Stimulated activated naive B cell treated with anti-CD40 and anti-IgM and Interleukin-4, amounts not matched to agents 10 μg/mL and 1 μg/mL and 100 μg/mL, for 72 hours (primary cell): Measurements from ENCODE around the gene NYAP1.
"Not testable (repeated sequence)": the region's sequence is repeated elsewhere in the genome, so short reads cannot be mapped to it uniquely, and the experiment has no call there.

ENCODE experiments used
- ATAC-seq, 2 donors: fragments of 150-1000 bp; cut with Tn5 transposase; replicated peaks; 2 replicates each; pipeline ENCODE4 v1.10.0; 2021; ENCODE audit warnings: moderate library complexity in 1 of 2
- DNase-seq: peaks from one replicate; pipeline ENCODE4 v3.0.0; 2021
- H3K27ac Mint-ChIP-seq: one replicate; pipeline ENCODE4 v1.8.0; 2022; ENCODE audit warnings: mild to moderate bottlenecking, mixed read lengths
- H3K27me3 Mint-ChIP-seq, 2 donors: one replicate each; pipeline ENCODE4 v1.8.0; 2022; ENCODE audit warnings: mixed read lengths in 2 of 2
- H3K36me3 Mint-ChIP-seq, 2 donors: one replicate each; pipeline ENCODE4 v1.8.0; 2022; ENCODE audit warnings: mixed read lengths in 2 of 2, mild to moderate bottlenecking in 1 of 2
- H3K4me1 Mint-ChIP-seq, 2 donors: one replicate each; pipeline ENCODE4 v1.8.0; 2022; ENCODE audit warnings: mixed read lengths in 2 of 2, mild to moderate bottlenecking in 1 of 2
- H3K4me3 Mint-ChIP-seq, 2 donors: one replicate each; pipeline ENCODE4 v1.8.0; 2022; ENCODE audit warnings: mild to moderate bottlenecking in 2 of 2, mixed read lengths in 2 of 2, moderate library complexity in 1 of 2
- H3K9me3 Mint-ChIP-seq, 2 donors: one replicate each; pipeline ENCODE4 v1.8.0; 2022; ENCODE audit warnings: mixed read lengths in 2 of 2, mild to moderate bottlenecking in 1 of 2

The NYAP1 gene

GRCh38 chr7:100446040-100446439 is 37.7 kb upstream of the NYAP1 start:
- no peak overlapping the region for H3K4me3 Mint-ChIP-seq
- no peak for ATAC-seq

DNA sequence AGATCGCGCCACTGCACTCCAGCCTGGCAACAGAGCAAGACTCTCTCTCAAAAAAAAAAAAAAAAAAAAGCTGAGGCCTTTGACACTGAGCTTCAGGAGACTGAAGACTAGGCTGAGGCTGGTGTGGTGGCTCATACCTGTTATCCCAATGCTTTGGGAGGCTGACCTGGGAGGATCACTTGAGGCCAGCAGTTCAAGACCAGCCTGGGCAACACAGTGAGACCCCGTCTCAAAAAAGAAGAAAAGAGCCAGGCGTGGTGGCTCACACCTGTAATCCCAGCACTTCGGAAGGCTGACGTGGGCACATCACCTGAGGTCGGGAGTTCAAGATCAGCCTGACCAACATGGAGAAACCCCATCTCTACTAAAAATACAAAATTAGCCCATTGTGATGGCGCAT is 36.4 kb upstream of the NYAP1 start:
- not testable (repeated sequence) for H3K27ac Mint-ChIP-seq, DNase-seq, H3K4me3 Mint-ChIP-seq, H3K9me3 Mint-ChIP-seq, H3K36me3 Mint-ChIP-seq, H3K27me3 Mint-ChIP-seq, ATAC-seq
- H3K4me1 Mint-ChIP-seq = peaks cover 14 to 23% of the 10 kb centered on the region in 2 donors

More at GRCh38 chr7:100446040-100446439, 37.7 kb upstream of the NYAP1 start:
- DNase-seq = no peak
- no peak overlapping the region for H3K27ac Mint-ChIP-seq
- H3K36me3 Mint-ChIP-seq = peaks cover 0 to 4% of the 10 kb centered on the region in 2 donors
- H3K27me3 Mint-ChIP-seq = no peaks in the 10 kb centered on the region
- H3K9me3 Mint-ChIP-seq = no peaks in the 10 kb centered on the region
- peaks cover 14 to 22% of the 10 kb centered on the region in 2 donors for H3K4me1 Mint-ChIP-seq

- no peaks in the 10 kb centered on the region for H3K36me3 Mint-ChIP-seq
- peak overlapping the region in 1 of 2 donors; percentile 29 for H3K4me3 Mint-ChIP-seq
Measured at GRCh38 chr7:100449190-100449795, 34.4 kb upstream of the NYAP1 start.

DNA sequence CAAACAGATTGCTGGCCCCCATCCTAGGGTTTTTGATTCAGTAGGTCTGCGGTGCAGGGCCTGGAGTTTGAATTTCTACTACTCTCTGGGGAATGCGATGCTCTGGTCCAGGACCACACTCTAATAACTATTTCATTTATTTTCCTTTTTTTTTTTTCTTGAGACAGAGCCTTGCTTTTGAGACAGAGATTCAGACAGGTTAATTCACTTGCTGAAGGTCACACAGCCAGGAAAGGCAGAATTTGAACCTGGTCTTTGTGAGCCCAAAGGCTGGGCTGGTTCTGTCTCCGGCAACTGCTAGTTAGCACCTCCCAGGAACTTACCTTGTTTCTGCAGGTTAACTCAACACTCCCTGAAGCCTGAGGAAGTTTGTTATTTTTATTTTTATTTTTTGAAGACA is 31.2 kb upstream of the NYAP1 start:
- peaks cover 7 to 13% of the 10 kb centered on the region in 2 donors for H3K4me1 Mint-ChIP-seq
- DNase-seq (no peak), ATAC-seq (no peak)
- no peaks in the 10 kb centered on the region for H3K27me3 Mint-ChIP-seq
- H3K9me3 Mint-ChIP-seq = no peaks in the 10 kb centered on the region
- H3K4me3 Mint-ChIP-seq = no peak overlapping the region
- peaks cover 3% of the 10 kb centered on the region in 2 donors for H3K36me3 Mint-ChIP-seq
- no peak overlapping the region for H3K27ac Mint-ChIP-seq

More at GRCh38 chr7:100449190-100449795, 34.4 kb upstream of the NYAP1 start:
- DNase-seq (no peak), ATAC-seq (no peak)
- no peaks in the 10 kb centered on the region for H3K9me3 Mint-ChIP-seq
- no peaks in the 10 kb centered on the region for H3K27me3 Mint-ChIP-seq
- H3K27ac Mint-ChIP-seq = no peak overlapping the region
- H3K4me1 Mint-ChIP-seq = peaks cover 13 to 20% of the 10 kb centered on the region in 2 donors

DNA sequence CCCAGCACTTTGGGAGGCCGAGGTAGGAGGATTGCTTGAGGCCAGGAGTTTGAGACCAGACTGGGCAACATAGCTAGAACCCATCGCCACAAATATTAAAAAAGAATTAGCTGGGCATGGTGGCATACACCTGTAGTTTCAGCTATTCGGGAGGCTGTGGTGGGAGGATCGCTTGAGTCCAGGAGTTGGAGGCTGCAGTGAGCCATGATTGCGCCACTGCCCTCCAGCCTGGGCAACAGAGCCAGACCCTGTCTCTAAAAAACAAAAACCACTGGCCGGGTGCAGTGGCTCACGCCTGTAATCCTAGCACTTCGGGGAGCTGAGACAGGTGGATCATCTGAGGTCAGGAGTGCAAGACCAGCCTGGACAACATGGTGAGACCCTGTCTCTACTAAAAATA is 29.9 kb upstream of the NYAP1 start:
- DNase-seq, H3K27ac Mint-ChIP-seq, ATAC-seq, H3K4me3 Mint-ChIP-seq, H3K27me3 Mint-ChIP-seq, H3K9me3 Mint-ChIP-seq: not testable (repeated sequence)
- H3K36me3 Mint-ChIP-seq = peaks cover 4 to 10% of the 10 kb centered on the region in 2 donors
- H3K4me1 Mint-ChIP-seq = peaks cover 7 to 13% of the 10 kb centered on the region in 2 donors

DNA sequence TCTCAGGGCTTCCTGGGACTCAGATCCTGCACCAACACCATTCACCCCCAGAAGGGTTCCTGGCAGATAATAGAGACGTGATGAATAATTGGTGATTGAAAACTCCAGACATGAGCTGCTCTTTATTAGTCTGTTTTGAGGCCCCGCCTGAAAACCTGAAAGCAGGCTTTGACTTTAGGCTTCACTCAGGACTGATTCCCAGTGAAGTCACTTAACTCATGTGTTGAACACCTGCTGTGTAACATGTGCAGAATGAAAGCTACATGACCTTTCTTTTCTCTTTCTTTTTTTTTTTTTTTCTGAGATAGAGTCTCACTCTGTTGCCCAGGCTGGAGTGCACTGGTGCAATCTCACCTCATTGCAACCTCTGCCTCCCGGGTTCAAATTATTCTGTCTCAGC is 28.5 kb upstream of the NYAP1 start:
- no peak for ATAC-seq
- Mint-ChIP-seq H3K4me1 (peaks cover 7 to 13% of the 10 kb centered on the region in 2 donors), H3K27me3 (no peaks in the 10 kb centered on the region), H3K4me3 (no peak overlapping the region), H3K27ac (no peak overlapping the region), H3K36me3 (peaks cover 8 to 14% of the 10 kb centered on the region in 2 donors), H3K9me3 (no peaks in the 10 kb centered on the region)
- DNase-seq = no peak

GRCh38 chr7:100456562-100456961 is 27.2 kb upstream of the NYAP1 start:
- Mint-ChIP-seq H3K4me3 (no peak overlapping the region), H3K9me3 (no peaks in the 10 kb centered on the region), H3K36me3 (peaks cover 11 to 25% of the 10 kb centered on the region in 2 donors), H3K4me1 (peaks cover 3 to 7% of the 10 kb centered on the region in 2 donors), H3K27me3 (no peaks in the 10 kb centered on the region), H3K27ac (no peak overlapping the region)
- ATAC-seq (no peak), DNase-seq (no peak)

- Mint-ChIP-seq H3K9me3 (no peaks in the 10 kb centered on the region), H3K27me3 (no peaks in the 10 kb centered on the region), H3K27ac (no peak overlapping the region), H3K4me3 (no peak overlapping the region), H3K36me3 (peaks cover 11 to 28% of the 10 kb centered on the region in 2 donors), H3K4me1 (peaks cover 3 to 7% of the 10 kb centered on the region in 2 donors)
- DNase-seq = no peak
- no peak for ATAC-seq
Measured at GRCh38 chr7:100457033-100457432, 26.7 kb upstream of the NYAP1 start.

DNA sequence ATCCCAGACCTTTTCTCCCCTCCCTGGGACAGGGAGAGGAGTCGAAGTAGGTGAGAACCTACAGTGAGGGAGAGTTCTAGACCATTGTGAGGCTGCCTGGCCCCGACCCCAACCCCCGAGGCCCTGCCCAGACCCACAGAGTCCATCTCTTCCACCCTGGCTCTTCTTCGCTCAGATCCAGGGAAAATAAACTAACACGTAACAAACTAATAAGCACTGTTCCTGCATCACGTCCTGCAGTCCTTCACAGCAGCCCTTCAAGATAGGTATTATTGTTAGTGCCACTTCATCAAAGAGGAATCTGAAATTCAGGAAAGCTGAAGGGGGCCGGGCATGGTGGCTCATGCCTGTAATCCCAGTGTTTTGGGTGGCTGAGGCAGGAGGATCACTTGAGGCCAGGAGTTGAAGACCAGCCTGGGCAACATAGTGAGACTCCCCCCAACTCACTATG is 19.5 kb upstream of the NYAP1 start, which contains the start of gene SPACDR:
TSS of gene SPACDR (minus strand) at position 51 of the 451 bp plus-strand sequence. CDS start 235 bp downstream, outside the sequence.
- Mint-ChIP-seq H3K27me3 (no peaks in the 10 kb centered on the region), H3K27ac (peak within 1 kb of the TSS; percentile 42), H3K9me3 (no peaks in the 10 kb centered on the region), H3K36me3 (peaks cover 43 to 64% of the 10 kb centered on the region in 2 donors), H3K4me3 (no peak within 1 kb of the TSS), H3K4me1 (peaks cover 8 to 25% of the 10 kb centered on the region in 2 donors)
- DNase-seq (no peak), ATAC-seq (no peak)

GRCh38 chr7:100464791-100465190 is 18.9 kb upstream of the NYAP1 start:
- peaks cover 40 to 61% of the 10 kb centered on the region in 2 donors for H3K36me3 Mint-ChIP-seq
- peak overlapping the region; percentile 37 for H3K27ac Mint-ChIP-seq
- H3K4me1 Mint-ChIP-seq = peaks cover 11 to 31% of the 10 kb centered on the region in 2 donors
- no peak for ATAC-seq
- H3K9me3 Mint-ChIP-seq = no peaks in the 10 kb centered on the region
- no peak for DNase-seq
- H3K27me3 Mint-ChIP-seq = no peaks in the 10 kb centered on the region
- H3K4me3 Mint-ChIP-seq = no peak overlapping the region

DNA sequence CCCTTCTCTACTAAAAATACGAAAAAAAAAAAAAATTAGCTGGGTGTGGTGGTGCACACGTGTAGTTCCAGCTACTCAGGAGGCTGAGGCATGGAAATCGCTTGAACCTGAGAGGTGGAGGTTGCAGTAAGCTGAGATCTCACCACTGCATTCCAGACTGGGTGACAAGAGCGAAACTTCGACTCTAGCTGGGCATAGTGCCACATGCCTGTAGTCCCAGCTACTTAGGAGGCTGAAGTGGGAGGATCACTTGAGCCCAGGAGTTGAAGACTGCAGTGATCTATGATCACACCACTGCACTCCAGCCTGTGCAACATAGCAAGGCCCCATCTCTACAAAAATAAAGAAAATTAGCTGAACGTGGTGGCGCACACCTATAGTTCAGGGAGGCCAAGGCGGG is 18.4 kb upstream of the NYAP1 start:
- H3K36me3 Mint-ChIP-seq = peaks cover 40 to 61% of the 10 kb centered on the region in 2 donors
- H3K27ac Mint-ChIP-seq = peak overlapping the region; percentile 70
- no peak for ATAC-seq

GRCh38 chr7:100465702-100466311 is 17.9 kb upstream of the NYAP1 start:
- peaks cover 16 to 34% of the 10 kb centered on the region in 2 donors for H3K4me1 Mint-ChIP-seq
- no peaks in the 10 kb centered on the region for H3K27me3 Mint-ChIP-seq
- H3K36me3 Mint-ChIP-seq = peaks cover 41 to 61% of the 10 kb centered on the region in 2 donors
- DNase-seq (no peak), ATAC-seq (peak; percentile 33 to 50)
- no peaks in the 10 kb centered on the region for H3K9me3 Mint-ChIP-seq
- no peak overlapping the region for H3K4me3 Mint-ChIP-seq
- peak overlapping the region; percentile 70 for H3K27ac Mint-ChIP-seq

More for the DNA sequence above, 18.4 kb upstream of the NYAP1 start:
- Mint-ChIP-seq H3K4me1 (peaks cover 13 to 34% of the 10 kb centered on the region in 2 donors), H3K4me3 (no peak overlapping the region), H3K27me3 (no peaks in the 10 kb centered on the region), H3K9me3 (no peaks in the 10 kb centered on the region)
- no peak for DNase-seq

DNA sequence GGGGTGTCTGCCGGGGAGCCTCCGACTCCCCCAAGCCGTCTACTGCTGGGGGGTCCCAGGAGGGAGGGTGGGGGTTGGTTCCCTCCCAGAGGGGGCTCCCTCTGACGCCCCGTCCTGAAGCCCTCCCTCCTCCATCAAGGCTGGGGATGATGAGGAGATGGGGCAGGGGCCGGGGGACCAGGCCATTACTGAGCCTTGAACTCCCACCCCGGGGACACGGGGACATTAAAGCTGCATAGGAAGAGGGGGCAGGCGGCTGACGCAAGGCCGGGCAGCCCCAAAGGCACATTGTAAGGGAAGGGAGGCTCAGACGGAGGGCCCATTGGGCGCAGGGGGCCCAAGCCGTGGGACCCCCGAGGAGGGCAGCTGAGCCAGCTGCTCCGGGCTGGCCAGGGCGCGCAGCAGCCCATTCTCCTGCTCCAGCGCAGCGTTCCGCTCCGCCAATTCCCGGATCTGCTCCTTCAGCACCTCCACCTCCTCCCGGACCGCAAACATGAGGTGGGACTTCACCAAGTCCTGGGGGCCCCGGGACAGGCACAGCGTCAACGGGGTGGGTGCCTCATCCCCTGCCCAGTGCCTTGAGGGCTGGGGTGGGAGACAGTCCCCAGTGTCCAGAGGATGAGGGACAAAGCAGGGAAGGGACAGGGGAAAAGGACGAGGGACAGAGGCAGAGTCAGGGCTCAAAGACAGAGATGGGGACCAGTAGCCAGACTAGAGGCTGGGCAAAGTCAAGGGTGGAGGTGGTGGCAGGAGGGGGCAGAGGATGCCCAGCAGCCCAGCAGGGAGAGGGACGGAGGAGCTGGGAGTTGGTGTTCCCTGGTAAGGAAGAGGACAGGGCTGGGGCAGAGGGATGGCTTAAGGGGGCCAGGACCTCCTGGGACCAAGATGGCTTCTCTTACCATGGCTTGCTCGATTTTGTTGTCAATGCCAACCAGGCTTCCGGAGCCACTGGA is 16.8 kb upstream of the NYAP1 start:
- peaks cover 19 to 37% of the 10 kb centered on the region in 2 donors for H3K4me1 Mint-ChIP-seq
- H3K9me3 Mint-ChIP-seq = no peaks in the 10 kb centered on the region
- H3K27ac Mint-ChIP-seq = peak overlapping the region; percentile 60
- ATAC-seq (no peak), DNase-seq (no peak)
- H3K4me3 Mint-ChIP-seq = peak overlapping the region; percentile 12 to 34
- H3K27me3 Mint-ChIP-seq = no peaks in the 10 kb centered on the region
- peaks cover 43 to 56% of the 10 kb centered on the region in 2 donors for H3K36me3 Mint-ChIP-seq
